HepG2 (cell line): Measurements from ENCODE around the gene KIAA1217. TPM values are rescaled to one million over a fixed set of nuclear protein-coding genes. Genes with fewer than 3 reads are reported as not detected.

ENCODE experiments used
- ATAC-seq: fragments of 200-7000 bp; cut with Tn5 transposase; 3 replicates; pipeline ENCODE4 v1.9.1; 2020; ENCODE audit warnings: mild to moderate bottlenecking, moderate library complexity
- BruUV-seq: library from RNA; stranded (reverse); fragments of 400-500 nt; replicated peaks from 2 replicates; lab custom pipeline; 2021; lab: Mats Ljungman, UMichigan
- CTCF ChIA-PET: fragments of 300-600 bp; formaldehyde crosslinking; extraction: SDS; loops from one replicate; lab custom pipeline; 2021; ENCODE audit warnings: low total read pairs, inconsistent platforms, low intra/inter-chr PET ratio; lab: Yijun Ruan, JAX
- POLR2A ChIA-PET: fragments of 350-600 bp; sonication (Branson Sonifier 250); formaldehyde crosslinking; loops from one replicate; lab custom pipeline; 2020; ENCODE audit warnings: antibody characterized with exemption, inconsistent platforms; lab: Yijun Ruan, JAX
- DNase-seq: peaks from one replicate; pipeline ENCODE4 v3.0.0-alpha.2; 2015; ENCODE audit warnings: low spot score
- FAIRE-seq: peaks from 3 replicates; lab custom pipeline; 2011; peaks lifted over from hg19 to GRCh38; lab: Jason Lieb, UNC
- H2AFZ ChIP-seq: one replicate; pipeline ENCODE4 v1.6.1; 2011; ENCODE audit warnings: low read length, inconsistent platforms
- H3K27ac ChIP-seq: fragments of 300-600 bp; 3 replicates; pipeline ENCODE4 v1.8.0; 2011; ENCODE audit warnings: mixed run types, mild to moderate bottlenecking, mixed read lengths, low read length, inconsistent platforms; ENCODE audit not compliant: insufficient read depth; ENCODE audit errors: extremely low read length
- H3K27me3 ChIP-seq, 2 experiments: fragments of 200-600 bp in 1 of 2; 2 replicates in 1 of 2; 3 replicates in 1 of 2; pipeline versions ENCODE4 v1.6.0 to v1.8.0; 2011; ENCODE audit warnings: low read length in 2 of 2, mild to moderate bottlenecking in 2 of 2, moderate library complexity in 2 of 2, inconsistent platforms in 1 of 2; ENCODE audit not compliant: insufficient read depth in 2 of 2, control insufficient read depth in 1 of 2
- H3K36me3 ChIP-seq, 2 experiments: fragments of 200-600 bp in 1 of 2; replicated peaks in 1 of 2; 2 replicates in 1 of 2; 3 replicates in 1 of 2; pipeline versions ENCODE4 v1.5.1 to v1.8.0; 2011; ENCODE audit warnings: low read length in 2 of 2, inconsistent platforms in 1 of 2; ENCODE audit not compliant: insufficient read depth in 2 of 2, control insufficient read depth in 1 of 2
- H3K4me1 ChIP-seq: 2 replicates; pipeline ENCODE4 v1.5.1; 2012; ENCODE audit warnings: low read length, inconsistent platforms; ENCODE audit not compliant: insufficient read depth
- H3K4me2 ChIP-seq: 2 replicates; pipeline ENCODE4 v1.6.0; 2011; ENCODE audit warnings: low read depth, low read length, inconsistent platforms
- H3K4me3 ChIP-seq, 3 experiments: fragments of 200-600 bp in 1 of 3; sonication (generic), shearing (Covaris generic) in 1 of 3; replicated peaks in 1 of 3; 2 replicates each; pipeline ENCODE4 v1.5.1; 2011 to 2016; ENCODE audit warnings: low read length in 3 of 3, inconsistent platforms in 2 of 3, low read depth in 2 of 3, mild to moderate bottlenecking in 2 of 3, control low read depth in 1 of 3, mixed read lengths in 1 of 3; ENCODE audit not compliant: insufficient read depth in 1 of 3
- H3K79me2 ChIP-seq: one replicate; pipeline ENCODE4 v1.6.1; 2011; ENCODE audit warnings: low read length, inconsistent platforms; ENCODE audit not compliant: insufficient read depth
- H3K9ac ChIP-seq: 2 replicates; pipeline ENCODE4 v1.6.0; 2011; ENCODE audit warnings: mild to moderate bottlenecking, low read depth, low read length, inconsistent platforms; ENCODE audit not compliant: insufficient read depth
- H3K9me3 ChIP-seq: 2 replicates; pipeline ENCODE4 v1.5.1; 2012; ENCODE audit warnings: mild to moderate bottlenecking, low read length
- H4K20me1 ChIP-seq: 2 replicates; pipeline ENCODE4 v1.6.0; 2011; ENCODE audit warnings: inconsistent platforms, mild to moderate bottlenecking, low read length, moderate library complexity; ENCODE audit not compliant: insufficient read depth
- DNMT1 ChIP-seq: sonication (generic); formaldehyde crosslinking; IDR thresholded peaks from 2 replicates; pipeline ENCODE4 v1.5.1; 2020; ENCODE audit warnings: mild to moderate bottlenecking, missing genetic modification reagents
- FOSL2 ChIP-seq: sonication (generic); formaldehyde crosslinking; IDR thresholded peaks from 2 replicates; pipeline ENCODE4 v1.4.0; 2020; ENCODE audit warnings: missing genetic modification reagents
- GABPA ChIP-seq, 2 experiments: IDR thresholded peaks; 2 replicates each; pipeline ENCODE4 v1.6.1; 2011 to 2016; ENCODE audit warnings: low read depth in 2 of 2, low read length in 1 of 2, missing biosample characterization in 1 of 2, missing genetic modification characterization in 1 of 2
- HMG20A ChIP-seq: IDR thresholded peaks from 2 replicates; pipeline ENCODE4 v1.6.1; 2016; ENCODE audit warnings: borderline replicate concordance
- HNRNPK ChIP-seq: fragments of 200-400 bp; formaldehyde crosslinking; IDR thresholded peaks from 2 replicates; pipeline ENCODE4 v1.6.1; 2018; ENCODE audit warnings: low read length, low read depth, moderate library complexity, mild to moderate bottlenecking; ENCODE audit not compliant: poor library complexity, severe bottlenecking
- HOXA7 ChIP-seq: sonication (generic); formaldehyde crosslinking; IDR thresholded peaks from 2 replicates; pipeline ENCODE4 v1.8.1; 2022; ENCODE audit warnings: mild to moderate bottlenecking, missing genetic modification reagents, moderate library complexity
- ONECUT2 ChIP-seq: sonication (generic); formaldehyde crosslinking; IDR thresholded peaks from 2 replicates; pipeline ENCODE4 v1.4.0; 2020; ENCODE audit warnings: missing genetic modification reagents
- RBM22 ChIP-seq: fragments of 200-400 bp; formaldehyde crosslinking; optimal IDR thresholded peaks from 2 replicates; pipeline ENCODE3; 2017; ENCODE audit warnings: mild to moderate bottlenecking, low read length, moderate library complexity
- U2AF2 ChIP-seq: fragments of 200-400 bp; formaldehyde crosslinking; IDR thresholded peaks from 2 replicates; pipeline ENCODE4 v1.6.1; 2017; ENCODE audit warnings: low read depth, mild to moderate bottlenecking, low read length
- ZNF326 ChIP-seq: sonication (generic); formaldehyde crosslinking; IDR thresholded peaks from 2 replicates; pipeline ENCODE4 v1.4.0; 2020; ENCODE audit warnings: missing genetic modification reagents, borderline replicate concordance
- ZNF777 ChIP-seq: sonication (generic); formaldehyde crosslinking; IDR thresholded peaks from 2 replicates; pipeline ENCODE4 v1.4.0; 2020; ENCODE audit warnings: missing genetic modification reagents
- ZNF788 ChIP-seq: sonication (generic); formaldehyde crosslinking; IDR thresholded peaks from 2 replicates; pipeline ENCODE4 v1.5.0; 2020; ENCODE audit warnings: mild to moderate bottlenecking, missing genetic modification reagents, borderline replicate concordance
- WGBS: methylation state at CpG from one replicate; pipeline ENCODE4 v1.1.6; 2017; ENCODE audit warnings: low lambda C conversion rate; 5-methylcytosine and 5-hydroxymethylcytosine counted together
- in situ Hi-C: cut with HindIII; loops from 2 replicates; pipeline ENCODE4 v1.10.0; 2017; ENCODE audit warnings: low pct_unique_long_range_greater_than_20kb; ENCODE audit not compliant: extremely low pct_ligation_motif_present
- intact Hi-C: fragments of 100-400 bp; cut with micrococcal nuclease; formaldehyde crosslinking; loops from one replicate; pipeline ENCODE4 v1.10.0; 2022; ENCODE audit not compliant: unreplicated experiment
- polyA plus RNA-seq, 8 experiments: library from polyadenylated mRNA; depleted of rRNA in 3 of 8; stranded (reverse) in 7 of 8; unstranded in 1 of 8; fragments of >200 nt; fragmentation: Illumina TruSeq in 4 of 8; extraction: Trizol in 4 of 8; gene quantifications; 2 replicates each; pipeline versions ENCODE4 v1.2.1 to v1.2.3, GENCODE V29; 2011 to 2016; ENCODE audit warnings: low read depth in 4 of 8, missing spikeins in 1 of 8, mixed read lengths in 1 of 8; ENCODE audit not compliant: insufficient read depth in 1 of 8
- total RNA-seq, 5 experiments: library from RNA; depleted of rRNA; stranded (reverse); fragments of >200 nt; fragmentation: Illumina TruSeq; extraction: Trizol; gene quantifications; 2 replicates each; pipeline ENCODE4 v1.2.3, GENCODE V29; 2016; ENCODE audit warnings: low read depth in 1 of 5
- TF ChIP-seq, protein P1 (sequence below): sonication (generic); formaldehyde crosslinking; IDR thresholded peaks from 2 replicates; pipeline ENCODE4 v1.9.0; 2021; ENCODE audit warnings: missing genetic modification reagents, borderline replicate concordance

The KIAA1217 gene
- total and polyA plus RNA-seq, 2 of the 13 experiments (the other 11 are each of a cell fraction or from before 2014, with no cell fraction given): 4.6 to 10.9 TPM

DNA sequence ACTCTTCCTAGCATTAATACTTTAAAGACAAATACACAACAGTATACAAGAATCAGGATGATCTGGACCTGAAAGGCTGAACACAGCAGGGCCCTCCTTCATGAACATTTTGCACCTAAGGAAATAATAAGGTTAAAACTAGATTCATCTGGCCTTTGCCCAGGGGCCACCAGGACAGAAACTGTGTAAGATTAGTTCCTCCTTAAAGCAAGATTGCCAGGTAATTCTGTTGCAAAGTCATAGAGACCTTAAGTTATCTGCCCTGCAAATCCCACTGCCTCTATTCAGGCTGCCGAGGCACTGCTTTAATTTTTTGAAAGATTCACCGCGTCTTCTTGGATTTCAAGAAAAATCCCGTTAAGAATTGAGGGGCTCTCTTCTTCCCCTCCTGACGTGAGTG is 1.6 kb upstream of the KIAA1217 start:
- peak overlapping the region; percentile 79 for H3K9ac ChIP-seq
- H3K27ac ChIP-seq: peak overlapping the region; percentile 90
- ChIA-PET POLR2A (interaction anchor here (0.5 to 0.9 kb wide), 2 partner anchors 9 to 1089 kb away, joined by 4 read pairs; no protein-coding TSS in a partner anchor), CTCF (no interaction called here)
- H3K9me3 ChIP-seq: no peaks in the 10 kb centered on the region
- BruUV-seq: TSS peak; percentile 83
- H2AFZ ChIP-seq: no peak overlapping the region
- H3K4me2 ChIP-seq: peak overlapping the region; percentile 84
- H3K27me3 ChIP-seq: no peaks in the 10 kb centered on the region
- no peak for DNase-seq
- H4K20me1 ChIP-seq: no peaks in the 10 kb centered on the region
- intact Hi-C loops: loop anchor here (5.0 kb wide), 1 partner anchor 110 kb away; no protein-coding TSS in a partner anchor
- in situ Hi-C loops: loop anchor here (10.0 kb wide), 1 partner anchor 347 kb away; no protein-coding TSS in a partner anchor
- FAIRE-seq: no peak
- TF ChIP-seq, protein P1, sequence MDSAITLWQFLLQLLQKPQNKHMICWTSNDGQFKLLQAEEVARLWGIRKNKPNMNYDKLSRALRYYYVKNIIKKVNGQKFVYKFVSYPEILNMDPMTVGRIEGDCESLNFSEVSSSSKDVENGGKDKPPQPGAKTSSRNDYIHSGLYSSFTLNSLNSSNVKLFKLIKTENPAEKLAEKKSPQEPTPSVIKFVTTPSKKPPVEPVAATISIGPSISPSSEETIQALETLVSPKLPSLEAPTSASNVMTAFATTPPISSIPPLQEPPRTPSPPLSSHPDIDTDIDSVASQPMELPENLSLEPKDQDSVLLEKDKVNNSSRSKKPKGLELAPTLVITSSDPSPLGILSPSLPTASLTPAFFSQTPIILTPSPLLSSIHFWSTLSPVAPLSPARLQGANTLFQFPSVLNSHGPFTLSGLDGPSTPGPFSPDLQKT: no peak
- no peak for TF ChIP-seq GABPA (IDR thresholded peaks at IDR 0.05; ENCODE audit: low read depth, low read length)
- no peak for TF ChIP-seq GABPA (CRISPR knock-in tag; IDR thresholded peaks at IDR 0.05; ENCODE audit: low read depth)
- TF ChIP-seq HNRNPK: no peak
- TF ChIP-seq ZNF326: no peak
- no peak for TF ChIP-seq U2AF2
- TF ChIP-seq RBM22: no peak
- TF ChIP-seq FOSL2: no peak
- TF ChIP-seq DNMT1 (CRISPR knock-in tag): no peak
- TF ChIP-seq ONECUT2: no peak
- no peak for TF ChIP-seq HOXA7
- no peak for TF ChIP-seq HMG20A
- no peak for TF ChIP-seq ZNF777 (CRISPR knock-in tag)
- no peak for TF ChIP-seq ZNF788 (CRISPR knock-in tag)
- WGBS: 18% methylated on average over 5 of the region's 5 CpGs
- ATAC-seq: no peak
- H3K4me3 ChIP-seq: peak overlapping the region; percentile 70 to 88 (median 80); a peak in 4 of 6 replicates
- peaks cover 10% of the 10 kb centered on the region for H3K79me2 ChIP-seq
- H3K36me3 ChIP-seq: no peaks in the 10 kb centered on the region
- H3K4me1 ChIP-seq: peaks cover 53% of the 10 kb centered on the region
